Measurements from ENCODE around the gene UQCC5. TPM values are rescaled to one million over a fixed set of nuclear protein-coding genes. Genes with fewer than 3 reads are reported as not detected.

Gene UQCC5
- total RNA-seq, result 10 to 100 TPM; 13.8 to 22.8 TPM
- long read RNA-seq, donor 1, partial matches to known transcripts, result 0 of 6 reads
- long read RNA-seq, donor 1, other reads (novel, unspliced or antisense), result 2 of 6 reads
- long read RNA-seq, donor 2, partial matches to known transcripts, result 0 of 6 reads
- long read RNA-seq, donor 2, other reads (novel, unspliced or antisense), result 3 of 6 reads

DNA sequence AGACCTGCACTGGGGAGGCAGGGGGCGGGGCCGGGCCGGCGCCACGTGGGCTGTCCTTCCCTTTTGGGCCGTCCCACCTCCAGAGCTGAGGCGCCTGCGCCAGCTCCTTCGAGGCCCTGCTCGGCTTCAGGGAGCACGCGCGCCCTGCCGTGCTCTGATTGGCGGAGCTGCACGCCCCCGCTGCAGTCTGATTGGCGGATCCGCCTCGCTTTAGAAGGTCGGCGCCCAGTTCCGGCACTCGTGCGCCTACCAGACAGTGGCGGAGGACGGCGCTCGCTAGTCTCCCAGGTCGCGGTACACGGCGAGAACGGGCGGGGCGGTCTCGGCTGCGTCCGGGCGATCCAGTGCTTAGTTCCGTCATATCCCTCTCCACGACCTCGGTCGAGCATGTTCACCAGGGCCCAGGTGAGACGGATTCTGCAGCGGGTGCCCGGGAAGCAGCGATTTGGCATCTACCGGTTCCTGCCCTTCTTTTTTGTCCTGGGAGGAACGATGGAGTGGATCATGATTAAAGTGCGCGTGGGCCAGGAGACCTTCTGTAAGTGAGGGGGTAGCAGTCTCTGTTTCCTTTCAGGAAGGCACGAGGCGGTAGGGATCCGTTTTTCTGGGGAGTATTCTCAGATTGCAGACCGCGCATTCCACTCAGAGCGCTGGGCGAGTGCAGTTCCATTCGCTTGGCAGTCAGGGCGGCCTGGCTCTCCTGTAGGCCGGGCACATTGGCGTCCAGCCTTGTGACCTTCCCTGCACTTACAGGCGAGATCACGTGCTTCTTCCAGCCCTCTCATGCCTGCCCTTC, at the start of gene UQCC5:
TSS of gene UQCC5 (plus strand) at position 237 of the 796 bp plus-strand sequence. CDS start at position 388, 151 bp downstream.
- peak; percentile 99 for DNase-seq (ENCODE audit: low spot score)
- intact Hi-C loops (cut with DNase I), result no loop called here

DNA sequence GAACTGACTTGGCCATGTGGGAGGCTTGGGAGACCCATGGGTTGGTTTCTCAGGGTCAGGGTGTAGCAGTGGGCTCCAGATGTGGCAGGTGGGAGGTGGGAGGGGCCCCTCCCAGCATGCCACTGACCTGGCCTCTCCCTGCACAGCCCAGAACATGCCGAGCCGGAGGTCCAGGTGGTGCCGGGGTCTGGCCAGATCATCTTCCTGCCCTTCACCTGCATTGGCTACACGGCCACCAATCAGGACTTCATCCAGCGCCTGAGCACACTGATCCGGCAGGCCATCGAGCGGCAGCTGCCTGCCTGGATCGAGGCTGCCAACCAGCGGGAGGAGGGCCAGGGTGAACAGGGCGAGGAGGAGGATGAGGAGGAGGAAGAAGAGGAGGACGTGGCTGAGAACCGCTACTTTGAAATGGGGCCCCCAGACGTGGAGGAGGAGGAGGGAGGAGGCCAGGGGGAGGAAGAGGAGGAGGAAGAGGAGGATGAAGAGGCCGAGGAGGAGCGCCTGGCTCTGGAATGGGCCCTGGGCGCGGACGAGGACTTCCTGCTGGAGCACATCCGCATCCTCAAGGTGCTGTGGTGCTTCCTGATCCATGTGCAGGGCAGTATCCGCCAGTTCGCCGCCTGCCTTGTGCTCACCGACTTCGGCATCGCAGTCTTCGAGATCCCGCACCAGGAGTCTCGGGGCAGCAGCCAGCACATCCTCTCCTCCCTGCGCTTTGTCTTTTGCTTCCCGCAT, 49.2 kb upstream of the UQCC5 start:
- intact Hi-C loops (cut with DNase I), result no loop called here
- no peak for DNase-seq (ENCODE audit: low spot score)

DNA sequence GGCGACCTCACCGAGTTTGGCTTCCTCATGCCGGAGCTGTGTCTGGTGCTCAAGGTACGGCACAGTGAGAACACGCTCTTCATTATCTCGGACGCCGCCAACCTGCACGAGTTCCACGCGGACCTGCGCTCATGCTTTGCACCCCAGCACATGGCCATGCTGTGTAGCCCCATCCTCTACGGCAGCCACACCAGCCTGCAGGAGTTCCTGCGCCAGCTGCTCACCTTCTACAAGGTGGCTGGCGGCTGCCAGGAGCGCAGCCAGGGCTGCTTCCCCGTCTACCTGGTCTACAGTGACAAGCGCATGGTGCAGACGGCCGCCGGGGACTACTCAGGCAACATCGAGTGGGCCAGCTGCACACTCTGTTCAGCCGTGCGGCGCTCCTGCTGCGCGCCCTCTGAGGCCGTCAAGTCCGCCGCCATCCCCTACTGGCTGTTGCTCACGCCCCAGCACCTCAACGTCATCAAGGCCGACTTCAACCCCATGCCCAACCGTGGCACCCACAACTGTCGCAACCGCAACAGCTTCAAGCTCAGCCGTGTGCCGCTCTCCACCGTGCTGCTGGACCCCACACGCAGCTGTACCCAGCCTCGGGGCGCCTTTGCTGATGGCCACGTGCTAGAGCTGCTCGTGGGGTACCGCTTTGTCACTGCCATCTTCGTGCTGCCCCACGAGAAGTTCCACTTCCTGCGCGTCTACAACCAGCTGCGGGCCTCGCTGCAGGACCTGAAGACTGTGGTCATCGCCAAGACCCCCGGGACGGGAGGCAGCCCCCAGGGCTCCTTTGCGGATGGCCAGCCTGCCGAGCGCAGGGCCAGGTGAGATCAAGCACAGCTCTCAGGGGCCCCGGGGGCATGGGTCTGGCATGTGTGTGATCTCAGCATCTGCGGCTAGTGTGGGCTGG, 48.4 kb upstream of the UQCC5 start:
- no peak for DNase-seq (ENCODE audit: low spot score)
- intact Hi-C loops (cut with DNase I), result no loop called here

DNA sequence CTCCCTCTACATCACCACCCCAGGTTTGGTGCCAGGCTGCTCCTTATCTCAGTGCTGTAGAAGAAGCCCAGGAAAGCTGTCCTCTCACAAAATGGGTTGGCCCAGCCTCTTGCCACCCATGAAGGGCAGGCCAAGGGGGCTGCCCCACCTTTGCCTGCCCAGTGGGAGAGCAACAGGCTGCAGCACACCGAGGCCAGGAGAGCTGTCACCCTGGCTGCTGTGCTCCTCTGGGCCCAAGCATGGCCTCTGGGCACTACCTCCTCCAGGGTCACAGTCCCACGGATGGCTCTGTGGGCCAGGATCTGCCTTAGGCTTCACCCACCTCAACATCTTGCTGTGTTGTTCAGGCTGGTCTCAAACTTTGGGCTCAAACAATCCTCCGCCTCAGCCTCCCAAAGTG, 47.7 kb upstream of the UQCC5 start:
- intact Hi-C loops (cut with DNase I), result no loop called here
- no peak for DNase-seq (ENCODE audit: low spot score)

- intact Hi-C loops (cut with DNase I), result no loop called here
- no peak for DNase-seq (ENCODE audit: low spot score)
These were observed 47.0 kb upstream of the UQCC5 start for GRCh38 chr3:52489453-52489852.

DNA sequence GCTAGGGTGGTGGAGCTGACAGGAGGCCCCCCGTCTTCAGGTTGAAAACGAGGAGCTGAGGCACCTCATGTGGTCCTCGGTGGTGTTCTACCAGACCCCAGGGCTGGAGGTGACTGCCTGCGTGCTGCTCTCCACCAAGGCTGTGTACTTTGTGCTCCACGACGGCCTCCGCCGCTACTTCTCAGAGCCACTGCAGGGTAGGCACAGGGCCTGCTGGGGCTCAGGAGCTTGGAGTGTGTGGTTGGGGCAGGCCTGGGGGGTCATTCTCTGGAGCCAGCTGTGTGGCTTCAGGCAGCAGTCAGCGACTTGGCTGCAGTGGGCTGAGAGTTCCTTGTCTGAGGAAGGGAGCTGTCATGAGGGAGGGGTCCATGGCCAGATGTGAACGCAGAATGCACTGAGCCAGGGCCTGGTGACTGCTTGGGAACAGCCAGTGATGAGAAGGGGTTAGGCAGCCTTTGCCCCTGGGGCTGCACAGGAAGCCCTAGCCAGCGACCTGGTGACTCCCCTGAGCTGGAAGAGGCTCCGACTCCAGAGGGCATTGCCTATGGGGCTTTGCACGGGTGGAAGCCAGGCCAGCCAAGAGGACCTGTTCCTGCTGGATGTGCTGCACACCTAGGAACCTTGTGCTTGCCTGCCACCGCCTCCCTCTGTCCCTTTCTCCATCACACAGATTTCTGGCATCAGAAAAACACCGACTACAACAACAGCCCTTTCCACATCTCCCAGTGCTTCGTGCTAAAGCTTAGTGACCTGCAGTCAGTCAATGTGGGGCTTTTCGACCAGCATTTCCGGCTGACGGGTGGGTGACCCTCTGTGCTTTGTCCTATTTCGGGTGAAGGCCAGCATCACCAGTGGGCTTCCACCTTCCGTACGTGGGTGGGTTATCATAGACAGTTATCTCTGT, 46.1 kb upstream of the UQCC5 start:
- intact Hi-C loops (cut with DNase I), result no loop called here

GRCh38 chr3:52490939-52491526, 45.4 kb upstream of the UQCC5 start:
- intact Hi-C loops (cut with DNase I), result no loop called here
- DNase-seq (ENCODE audit: low spot score), result no peak

More for the DNA sequence above, 46.1 kb upstream of the UQCC5 start:
- DNase-seq (ENCODE audit: low spot score), result no peak

GRCh38 chr3:52492059-52492458, 44.3 kb upstream of the UQCC5 start:
- DNase-seq (ENCODE audit: low spot score), result no peak
- intact Hi-C loops (cut with DNase I), result no loop called here

GRCh38 chr3:52493232-52494017, 43.0 kb upstream of the UQCC5 start:
- DNase-seq (ENCODE audit: low spot score), result no peak
- intact Hi-C loops (cut with DNase I), result no loop called here

DNA sequence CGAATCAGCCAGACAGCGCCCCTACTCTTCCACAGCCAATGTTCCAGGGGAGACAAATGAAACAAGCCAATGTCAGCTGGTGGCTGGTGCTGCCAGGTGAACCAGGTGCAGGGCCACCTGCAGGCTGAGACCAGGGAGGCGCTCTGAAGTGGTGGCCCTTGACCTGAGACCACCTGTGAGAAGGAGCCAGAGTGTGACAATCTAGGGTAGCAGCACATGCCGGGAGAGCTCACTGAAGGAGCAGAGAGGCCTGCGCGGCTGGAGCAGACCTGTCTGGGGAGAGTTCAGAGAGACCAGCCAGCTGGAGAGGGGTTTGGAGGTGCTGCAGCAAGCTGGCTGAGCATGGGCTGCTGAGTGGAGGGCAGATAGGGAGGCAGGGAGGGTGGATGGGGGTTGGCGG, 42.0 kb upstream of the UQCC5 start:
- no peak for DNase-seq (ENCODE audit: low spot score)
- intact Hi-C loops (cut with DNase I), result no loop called here

DNA sequence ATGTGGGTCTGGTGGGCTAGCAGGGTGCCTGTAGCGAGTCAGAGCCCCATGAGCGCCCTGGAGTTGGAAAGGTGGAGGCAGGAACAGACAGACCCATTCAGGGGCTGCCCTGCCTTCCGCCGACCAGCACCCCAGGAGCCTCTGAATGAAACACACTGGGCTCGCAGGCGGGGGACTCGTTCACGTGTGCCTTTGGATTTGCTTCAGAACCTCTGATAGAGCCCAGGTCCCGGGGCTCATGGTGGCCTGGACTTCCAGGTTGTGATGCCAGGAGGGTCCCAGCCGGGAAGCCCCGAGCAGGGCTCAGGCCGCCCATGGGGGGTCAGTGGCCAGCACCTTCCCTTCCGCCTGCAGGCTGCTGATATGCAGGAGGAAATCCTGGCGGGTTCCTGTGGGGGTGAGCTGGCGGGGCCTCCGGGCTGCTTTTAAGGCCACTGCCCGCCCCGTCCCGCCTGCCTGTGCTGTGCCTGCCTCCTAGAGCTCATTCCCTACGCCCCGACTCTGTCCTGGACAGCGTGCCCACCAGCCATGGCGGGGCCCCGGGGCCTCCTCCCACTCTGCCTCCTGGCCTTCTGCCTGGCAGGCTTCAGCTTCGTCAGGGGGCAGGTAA, 41.4 kb upstream of the UQCC5 start, which contains the start of gene STAB1:
TSS of gene STAB1 (plus strand) at position 453 of the 610 bp plus-strand sequence. CDS start at position 529, 76 bp downstream.
- intact Hi-C loops (cut with DNase I), result no loop called here
- DNase-seq (ENCODE audit: low spot score), result peak; percentile 93

DNA sequence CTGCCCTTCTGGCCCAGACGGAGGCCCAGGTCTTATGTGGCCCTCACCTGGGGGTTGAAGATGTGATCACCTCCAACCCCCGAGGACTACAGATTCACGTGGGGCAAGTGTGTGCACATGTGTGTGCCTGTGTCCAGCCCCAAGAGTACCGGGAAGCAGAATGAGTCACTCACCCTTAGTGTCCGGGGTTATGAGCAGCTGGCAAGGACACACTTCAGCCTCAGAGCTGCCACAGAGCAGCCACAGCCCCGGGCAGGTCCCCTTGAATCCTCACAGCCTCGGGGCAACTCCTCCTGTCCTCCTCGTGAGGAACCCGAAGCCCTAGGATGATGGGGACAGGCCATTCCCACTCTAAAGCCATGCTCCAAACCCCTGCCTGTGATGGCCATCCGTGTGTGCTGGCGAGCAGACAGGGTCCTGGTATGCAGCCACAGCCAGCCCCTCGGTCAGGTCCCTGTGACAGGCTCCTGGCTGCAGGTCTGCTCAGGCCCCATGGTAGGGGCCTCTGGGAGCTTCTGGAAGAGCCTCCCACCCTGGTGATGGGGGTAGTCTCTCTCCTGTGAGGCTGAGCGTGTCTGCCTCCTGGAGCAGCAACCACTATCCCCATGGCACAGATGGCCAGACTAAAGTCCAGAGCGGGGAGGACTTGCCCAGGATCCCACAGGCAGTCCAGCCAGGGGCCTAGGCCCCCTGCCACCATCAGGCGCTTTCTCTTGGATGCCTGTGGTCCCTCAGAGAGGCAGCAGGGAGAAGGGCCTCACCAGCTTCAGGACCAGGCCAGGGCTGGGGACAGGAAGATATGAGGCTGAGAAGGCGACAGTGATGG, 40.4 kb upstream of the UQCC5 start:
- DNase-seq (ENCODE audit: low spot score), result no peak
- intact Hi-C loops (cut with DNase I), result no loop called here

GRCh38 chr3:52498137-52499054, 38.0 kb upstream of the UQCC5 start:
- intact Hi-C loops (cut with DNase I), result no loop called here
- peak; percentile 92 for DNase-seq (ENCODE audit: low spot score)

- intact Hi-C loops (cut with DNase I), result no loop called here
- DNase-seq (ENCODE audit: low spot score), result no peak
These were observed 35.4 kb upstream of the UQCC5 start for GRCh38 chr3:52501046-52501445.

DNA sequence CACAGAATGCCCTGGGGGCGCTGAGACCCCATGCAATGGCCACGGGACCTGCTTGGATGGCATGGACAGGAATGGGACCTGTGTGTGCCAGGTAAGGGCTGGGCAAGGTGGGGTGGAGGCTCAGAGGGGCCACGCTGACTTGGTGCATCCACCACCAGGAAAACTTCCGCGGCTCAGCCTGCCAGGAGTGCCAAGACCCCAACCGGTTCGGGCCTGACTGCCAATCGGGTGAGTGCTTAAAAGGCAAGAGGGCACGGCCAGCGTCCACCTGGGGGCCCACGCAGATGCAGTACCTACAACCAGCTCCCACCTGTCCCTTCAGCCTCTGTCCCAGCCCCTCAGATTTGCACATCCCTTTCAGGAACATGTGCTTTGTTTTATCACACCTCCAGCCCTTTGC, 34.4 kb upstream of the UQCC5 start:
- intact Hi-C loops (cut with DNase I), result no loop called here
- no peak for DNase-seq (ENCODE audit: low spot score)
